KMS-11 (cell line): ENCODE results near the gene TRPM1.

ENCODE experiments used
- H2AFZ ChIP-seq: fragments of 200-600 bp; sonication (generic); 2 replicates; pipeline ENCODE4 v1.6.1; 2016; ENCODE audit warnings: antibody characterized with exemption, mixed run types, low read depth
- H3K27ac ChIP-seq: fragments of 200-600 bp; sonication (generic); 2 replicates; pipeline ENCODE4 v1.6.1; 2016; ENCODE audit warnings: mild to moderate bottlenecking, mixed run types
- H3K27me3 ChIP-seq: fragments of 200-600 bp; sonication (generic); 2 replicates; pipeline ENCODE4 v1.6.1; 2017; ENCODE audit warnings: mild to moderate bottlenecking, low read depth, mixed run types, moderate library complexity; ENCODE audit not compliant: insufficient read depth
- H3K36me3 ChIP-seq: fragments of 200-600 bp; sonication (generic); 2 replicates; pipeline ENCODE4 v1.6.1; 2017; ENCODE audit warnings: mild to moderate bottlenecking, mixed run types; ENCODE audit not compliant: insufficient read depth
- H3K4me1 ChIP-seq: fragments of 200-600 bp; sonication (generic); 2 replicates; pipeline ENCODE4 v1.6.1; 2016; ENCODE audit warnings: mild to moderate bottlenecking, low read depth, mixed run types; ENCODE audit not compliant: poor library complexity, severe bottlenecking
- H3K4me2 ChIP-seq: fragments of 200-600 bp; sonication (generic); 2 replicates; pipeline ENCODE4 v1.7.0; 2016; ENCODE audit warnings: mild to moderate bottlenecking, mixed run types
- H3K4me3 ChIP-seq: fragments of 200-600 bp; sonication (generic); IDR thresholded peaks from 2 replicates; pipeline ENCODE4 v1.6.1; 2017; ENCODE audit warnings: low read depth, low read length, mixed read lengths; ENCODE audit not compliant: insufficient read depth
- H3K79me2 ChIP-seq: fragments of 200-600 bp; sonication (generic); 2 replicates; pipeline ENCODE4 v1.6.1; 2016; ENCODE audit warnings: low read depth, mixed run types; ENCODE audit not compliant: insufficient read depth
- H3K9ac ChIP-seq: fragments of 200-600 bp; sonication (generic); 2 replicates; pipeline ENCODE4 v1.6.1; 2016; ENCODE audit warnings: mild to moderate bottlenecking, mixed run types
- H4K20me1 ChIP-seq: fragments of 200-600 bp; sonication (generic); 2 replicates; pipeline ENCODE4 v1.6.1; 2016; ENCODE audit warnings: mild to moderate bottlenecking, mixed run types; ENCODE audit not compliant: insufficient read depth
- TF ChIP-seq, protein P1 (sequence below): fragments of 200-600 bp; sonication (generic); conservative IDR thresholded peaks from 2 replicates; pipeline ENCODE4 v1.6.1; 2017; ENCODE audit warnings: low read depth, mild to moderate bottlenecking, antibody characterized with exemption, low read length, moderate library complexity, mixed read lengths

The TRPM1 gene

DNA sequence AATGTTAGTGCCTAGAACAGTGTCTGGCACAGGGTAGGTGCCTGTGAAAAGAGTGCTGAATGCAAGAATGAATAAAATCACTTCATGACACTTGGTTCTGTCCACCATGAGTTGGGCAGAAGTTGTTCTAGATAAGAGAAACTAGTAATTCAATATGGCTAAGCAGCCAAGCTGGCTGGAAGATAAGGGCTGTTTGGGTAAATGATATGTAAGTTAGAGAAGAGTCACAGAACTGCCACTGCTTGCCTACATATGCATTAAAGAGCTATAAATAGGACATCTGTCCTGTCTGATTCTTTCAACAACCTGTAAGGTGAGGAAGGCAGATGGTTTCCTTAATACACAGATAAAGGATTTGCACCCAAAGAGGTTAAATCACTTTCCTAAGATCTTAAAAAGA lies 123.2 kb downstream of the TRPM1 start:
- H3K9ac ChIP-seq = no peak overlapping the region
- no peak overlapping the region for H2AFZ ChIP-seq
- H3K4me3 ChIP-seq = no peak overlapping the region
- H3K4me1 ChIP-seq = peaks cover 14% of the 10 kb centered on the region
- H3K79me2 ChIP-seq = peaks cover 45% of the 10 kb centered on the region; the same call in 1 of the 2 replicates
- no peaks in the 10 kb centered on the region for H3K27me3 ChIP-seq
- TF ChIP-seq, protein P1, sequence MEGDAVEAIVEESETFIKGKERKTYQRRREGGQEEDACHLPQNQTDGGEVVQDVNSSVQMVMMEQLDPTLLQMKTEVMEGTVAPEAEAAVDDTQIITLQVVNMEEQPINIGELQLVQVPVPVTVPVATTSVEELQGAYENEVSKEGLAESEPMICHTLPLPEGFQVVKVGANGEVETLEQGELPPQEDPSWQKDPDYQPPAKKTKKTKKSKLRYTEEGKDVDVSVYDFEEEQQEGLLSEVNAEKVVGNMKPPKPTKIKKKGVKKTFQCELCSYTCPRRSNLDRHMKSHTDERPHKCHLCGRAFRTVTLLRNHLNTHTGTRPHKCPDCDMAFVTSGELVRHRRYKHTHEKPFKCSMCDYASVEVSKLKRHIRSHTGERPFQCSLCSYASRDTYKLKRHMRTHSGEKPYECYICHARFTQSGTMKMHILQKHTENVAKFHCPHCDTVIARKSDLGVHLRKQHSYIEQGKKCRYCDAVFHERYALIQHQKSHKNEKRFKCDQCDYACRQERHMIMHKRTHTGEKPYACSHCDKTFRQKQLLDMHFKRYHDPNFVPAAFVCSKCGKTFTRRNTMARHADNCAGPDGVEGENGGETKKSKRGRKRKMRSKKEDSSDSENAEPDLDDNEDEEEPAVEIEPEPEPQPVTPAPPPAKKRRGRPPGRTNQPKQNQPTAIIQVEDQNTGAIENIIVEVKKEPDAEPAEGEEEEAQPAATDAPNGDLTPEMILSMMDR = no peak
- H3K4me2 ChIP-seq = no peak overlapping the region
- H3K27ac ChIP-seq = no peak overlapping the region
- peaks cover 8% of the 10 kb centered on the region; the same call in 1 of the 2 replicates for H3K36me3 ChIP-seq
- no peaks in the 10 kb centered on the region; the same call in 1 of the 2 replicates for H4K20me1 ChIP-seq

DNA sequence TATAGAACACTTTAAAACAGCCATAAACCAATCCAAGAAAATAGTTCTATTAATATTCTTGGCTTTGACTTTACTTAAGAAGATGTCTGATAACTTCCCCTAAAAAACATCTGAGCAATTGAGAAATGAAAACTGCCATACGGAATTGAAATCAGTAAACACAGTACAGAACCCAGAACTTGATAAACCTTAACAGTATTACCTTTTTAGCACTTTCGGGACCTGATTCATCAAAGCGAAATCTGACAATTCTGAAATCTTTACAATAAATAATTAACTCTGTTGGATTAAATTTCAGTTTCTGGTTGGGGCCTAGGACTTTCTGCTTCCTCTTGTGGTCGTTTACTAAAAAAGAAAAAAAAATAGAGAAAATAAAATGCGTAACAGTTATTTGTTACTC lies 127.4 kb downstream of the TRPM1 start:
- TF ChIP-seq, protein P1 = no peak
- H3K27me3 ChIP-seq = no peaks in the 10 kb centered on the region
- no peaks in the 10 kb centered on the region; the same call in 1 of the 2 replicates for H4K20me1 ChIP-seq
- H3K4me3 ChIP-seq = no peak overlapping the region
- no peak overlapping the region for H3K4me2 ChIP-seq
- no peak overlapping the region for H2AFZ ChIP-seq
- H3K4me1 ChIP-seq = peaks cover 24% of the 10 kb centered on the region
- H3K79me2 ChIP-seq = peaks cover 15% of the 10 kb centered on the region; the same call in 1 of the 2 replicates
- no peak overlapping the region for H3K9ac ChIP-seq
- H3K27ac ChIP-seq = no peak overlapping the region
- H3K36me3 ChIP-seq = peaks cover 8% of the 10 kb centered on the region; the same call in 1 of the 2 replicates

DNA sequence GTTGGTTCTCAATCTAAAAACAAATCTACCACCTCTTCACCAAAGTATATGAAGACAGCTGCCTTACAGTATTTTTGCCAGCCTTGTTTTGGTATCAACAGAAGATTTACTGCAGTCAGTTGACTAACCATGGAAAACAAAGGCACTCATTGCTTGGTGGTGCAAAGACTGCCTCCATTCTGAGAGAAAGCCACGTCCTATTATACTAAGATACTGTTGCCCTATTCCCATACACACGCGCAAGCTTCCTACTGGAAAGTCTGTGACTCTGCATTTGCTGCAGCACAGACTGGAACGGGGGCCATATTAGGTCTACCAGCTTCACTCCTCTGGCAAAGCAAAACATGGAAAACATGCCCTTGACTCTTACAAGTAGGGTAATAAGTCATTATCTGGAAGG lies 128.1 kb downstream of the TRPM1 start:
- Histone ChIP-seq H3K9ac (no peak overlapping the region), H3K79me2 (peaks cover 9% of the 10 kb centered on the region; the same call in 1 of the 2 replicates), H3K36me3 (peaks cover 8% of the 10 kb centered on the region; the same call in 1 of the 2 replicates), H3K27me3 (no peaks in the 10 kb centered on the region), H3K4me1 (peaks cover 17% of the 10 kb centered on the region), H3K27ac (no peak overlapping the region), H4K20me1 (no peaks in the 10 kb centered on the region), H3K4me3 (no peak overlapping the region), H3K4me2 (no peak overlapping the region), H2AFZ (no peak overlapping the region)
- TF ChIP-seq, protein P1 = no peak

DNA sequence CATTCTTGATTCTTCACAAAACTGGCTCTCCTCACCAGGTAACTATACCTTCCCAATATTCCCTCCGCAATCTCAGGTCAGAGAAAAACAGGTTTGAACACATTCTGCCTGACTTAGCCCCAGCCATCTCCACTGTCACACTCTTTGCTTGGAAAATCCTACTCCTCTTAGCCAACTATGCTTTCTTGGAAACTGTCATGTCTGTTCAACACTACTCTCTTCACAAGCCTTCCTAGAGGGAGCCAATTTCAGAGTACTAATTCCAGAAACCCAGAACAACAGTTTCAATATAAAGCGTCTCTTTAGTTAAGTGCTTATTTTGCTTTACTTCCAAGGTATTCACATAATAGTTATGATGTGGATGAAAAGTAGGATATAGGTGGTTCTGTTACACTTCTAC lies 131.8 kb downstream of the TRPM1 start:
- Histone ChIP-seq H3K4me3 (no peak overlapping the region), H2AFZ (no peak overlapping the region), H3K4me2 (no peak overlapping the region), H4K20me1 (no peaks in the 10 kb centered on the region), H3K27me3 (no peaks in the 10 kb centered on the region), H3K9ac (no peak overlapping the region), H3K36me3 (peaks cover 8% of the 10 kb centered on the region; the same call in 1 of the 2 replicates), H3K4me1 (peaks cover 11% of the 10 kb centered on the region), H3K79me2 (no peaks in the 10 kb centered on the region), H3K27ac (no peak overlapping the region)
- TF ChIP-seq, protein P1 = no peak
